Sigmoid colon (tissue), 4 donors: ENCODE data around the gene EEFSEC.

Experiments
- EP300 ChIP-seq, 4 donors: sonication (generic); formaldehyde crosslinking; IDR thresholded peaks; one replicate each; pipeline ENCODE4 v1.6.1; 2017; ENCODE audit warnings: antibody characterized with exemption in 4 of 4
- POLR2A ChIP-seq, 2 donors: fragments of 450-650 bp; IDR thresholded peaks; one replicate each; pipeline ENCODE4 v1.6.1; 2016; ENCODE audit warnings: antibody characterized with exemption in 2 of 2, mild to moderate bottlenecking in 2 of 2, moderate library complexity in 2 of 2
- TF ChIP-seq, protein P1 (sequence below), 4 experiments: fragments of 450-650 bp in 3 of 4; fragments of 200-600 bp in 1 of 4; IDR thresholded peaks; one replicate each; pipeline ENCODE4 v1.5.1; 2016 to 2019; ENCODE audit warnings: antibody characterized with exemption in 4 of 4, mild to moderate bottlenecking in 3 of 4, moderate library complexity in 2 of 4

DNA sequence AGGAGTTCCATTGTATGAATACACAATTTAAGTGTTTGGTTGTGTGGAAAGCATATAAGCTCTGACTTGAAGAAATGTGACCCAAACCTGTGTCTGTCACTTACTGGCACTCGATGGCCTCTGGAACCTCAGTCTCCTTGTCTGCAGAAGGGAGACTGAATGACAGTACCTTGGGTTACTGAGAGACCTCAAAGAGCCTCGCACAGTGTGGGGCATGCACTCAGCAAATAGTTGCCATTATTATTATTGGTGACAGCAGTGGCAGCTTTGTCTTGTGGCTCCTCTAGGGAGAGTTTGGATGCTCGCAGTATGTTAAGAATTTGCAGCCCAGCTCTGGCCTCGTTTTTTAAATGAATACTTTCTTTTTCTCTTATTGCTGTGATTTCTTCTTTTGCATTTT, 43.4 kb downstream of the EEFSEC start:
- TF ChIP-seq, protein P1, sequence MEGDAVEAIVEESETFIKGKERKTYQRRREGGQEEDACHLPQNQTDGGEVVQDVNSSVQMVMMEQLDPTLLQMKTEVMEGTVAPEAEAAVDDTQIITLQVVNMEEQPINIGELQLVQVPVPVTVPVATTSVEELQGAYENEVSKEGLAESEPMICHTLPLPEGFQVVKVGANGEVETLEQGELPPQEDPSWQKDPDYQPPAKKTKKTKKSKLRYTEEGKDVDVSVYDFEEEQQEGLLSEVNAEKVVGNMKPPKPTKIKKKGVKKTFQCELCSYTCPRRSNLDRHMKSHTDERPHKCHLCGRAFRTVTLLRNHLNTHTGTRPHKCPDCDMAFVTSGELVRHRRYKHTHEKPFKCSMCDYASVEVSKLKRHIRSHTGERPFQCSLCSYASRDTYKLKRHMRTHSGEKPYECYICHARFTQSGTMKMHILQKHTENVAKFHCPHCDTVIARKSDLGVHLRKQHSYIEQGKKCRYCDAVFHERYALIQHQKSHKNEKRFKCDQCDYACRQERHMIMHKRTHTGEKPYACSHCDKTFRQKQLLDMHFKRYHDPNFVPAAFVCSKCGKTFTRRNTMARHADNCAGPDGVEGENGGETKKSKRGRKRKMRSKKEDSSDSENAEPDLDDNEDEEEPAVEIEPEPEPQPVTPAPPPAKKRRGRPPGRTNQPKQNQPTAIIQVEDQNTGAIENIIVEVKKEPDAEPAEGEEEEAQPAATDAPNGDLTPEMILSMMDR (IDR thresholded peaks at IDR 0.05): no peak
- no peak for TF ChIP-seq EP300 (IDR thresholded peaks at IDR 0.05)
- no peak for TF ChIP-seq POLR2A (IDR thresholded peaks at IDR 0.05)
